TTC549 (cell line): ENCODE measurements around the gene SLC5A10.

Source experiments
- FAIRE-seq: peaks from 2 replicates; lab custom pipeline; 2012; peaks lifted over from hg19 to GRCh38; lab: Jason Lieb, UNC

The SLC5A10 gene

DNA sequence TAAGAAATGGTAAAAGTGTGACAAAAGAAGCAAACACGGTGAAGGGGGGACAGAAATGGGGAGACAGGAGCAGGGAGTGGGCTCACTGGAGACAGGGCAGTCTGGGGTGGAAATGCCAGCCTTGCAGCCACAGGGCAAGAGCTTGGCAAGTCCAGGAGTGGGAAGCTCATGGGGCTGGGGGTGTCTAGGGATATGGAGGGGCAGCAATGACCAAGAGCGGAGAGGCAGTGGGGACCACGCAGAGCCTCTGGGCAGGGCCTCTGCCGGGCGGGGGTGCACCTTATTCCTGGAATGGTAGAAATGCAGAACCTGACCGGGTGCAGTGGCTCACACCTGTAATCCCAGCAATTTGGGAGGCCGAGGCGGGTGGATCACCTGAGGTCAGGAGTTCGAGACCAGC, 12.6 kb downstream of the SLC5A10 start:
- no peak for FAIRE-seq

DNA sequence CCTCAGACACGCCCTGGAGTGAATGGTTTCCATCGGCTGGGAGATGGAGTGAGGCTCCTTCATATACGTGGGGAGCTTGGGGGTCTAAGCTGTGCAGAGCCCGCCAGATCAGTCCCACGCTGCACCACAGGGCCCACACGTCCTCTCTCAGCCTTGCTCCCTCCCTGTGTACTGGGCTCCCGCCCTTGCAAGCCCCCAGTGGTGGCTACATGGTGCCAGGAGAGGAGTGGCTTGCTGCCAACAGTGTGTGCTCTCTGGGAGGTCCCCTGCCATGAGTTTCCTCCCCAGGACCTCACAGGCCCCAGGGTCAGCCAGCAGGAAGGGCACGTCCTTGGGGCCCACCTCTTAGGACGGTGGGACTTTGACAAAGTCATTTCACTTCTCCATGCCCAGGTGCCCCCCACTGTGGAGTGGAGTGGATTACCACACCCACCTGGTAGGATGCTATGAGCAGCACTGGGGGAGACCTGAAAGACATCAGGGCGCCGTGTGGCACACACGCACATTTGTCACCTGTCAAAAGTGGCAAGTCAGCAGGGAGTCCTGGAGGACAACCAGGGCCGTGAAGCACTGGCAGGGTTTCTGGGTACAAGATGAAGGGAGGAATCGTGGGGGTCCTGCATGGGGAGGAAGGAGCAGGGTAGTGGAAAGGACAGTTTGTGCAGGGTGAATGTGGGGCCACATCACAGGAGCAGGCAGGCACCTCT, 13.7 kb downstream of the SLC5A10 start:
- no peak for FAIRE-seq

DNA sequence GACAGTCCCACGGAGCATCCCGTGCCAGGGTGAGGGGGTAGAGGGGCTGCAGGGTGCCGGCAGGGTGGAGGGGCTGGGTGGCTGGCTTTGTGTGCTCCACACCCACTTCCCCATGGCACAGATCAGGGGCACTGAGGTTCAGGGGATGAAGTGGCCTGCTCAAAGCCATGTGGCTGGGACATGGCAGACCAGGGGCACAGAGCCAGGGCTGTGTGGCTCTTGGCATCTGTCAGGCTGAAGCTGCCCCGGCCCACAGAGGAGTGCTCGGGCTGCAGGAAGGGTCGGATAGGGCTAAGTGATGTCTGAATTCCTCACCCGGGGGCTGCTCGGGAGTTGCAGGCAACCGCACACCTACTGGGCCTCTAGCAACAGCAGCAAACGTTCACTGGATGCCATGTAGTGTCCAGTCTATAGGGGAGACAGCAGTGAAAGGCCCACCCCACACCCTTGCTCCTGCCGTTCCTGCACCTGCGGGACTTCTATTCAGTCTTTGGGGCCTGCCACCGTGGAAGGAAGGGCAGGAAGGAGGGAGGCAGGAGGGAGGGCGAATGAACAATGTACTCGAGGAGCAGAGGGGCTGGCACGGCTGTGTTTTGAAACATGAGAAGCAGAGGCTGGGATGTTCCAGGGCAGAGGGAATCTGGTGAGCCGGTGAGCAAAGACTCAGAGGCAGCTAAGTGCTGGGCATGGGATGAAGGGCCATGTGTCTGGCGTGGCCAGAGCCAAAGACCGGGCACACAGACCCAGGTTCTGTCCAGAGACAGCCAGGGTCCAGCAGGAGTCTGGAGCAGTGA, 15.1 kb downstream of the SLC5A10 start:
- FAIRE-seq: no peak

DNA sequence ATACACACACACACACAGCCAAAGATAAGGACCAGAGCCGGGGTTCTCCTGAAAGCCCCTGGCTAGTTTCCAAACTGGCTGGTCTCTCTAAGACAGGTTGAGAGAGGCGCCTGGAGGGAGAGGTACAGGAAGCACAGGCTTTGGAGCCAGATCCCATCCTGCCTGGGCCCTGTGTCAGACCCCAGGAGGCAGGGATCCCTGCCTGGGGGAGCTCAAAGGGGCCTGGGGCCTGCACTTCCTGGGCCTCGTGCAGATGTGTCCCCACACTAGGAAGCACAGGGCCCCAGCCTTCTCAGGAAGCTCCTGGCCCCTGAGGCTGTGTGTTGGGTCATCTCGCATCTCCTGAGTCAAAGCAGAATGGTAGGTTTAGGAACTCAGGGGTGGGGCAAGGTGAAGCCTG, 16.0 kb downstream of the SLC5A10 start:
- FAIRE-seq: no peak

- FAIRE-seq: no peak
Observed at GRCh38 chr17:18968345-18968744, 16.4 kb downstream of the SLC5A10 start.

- no peak for FAIRE-seq
Observed at GRCh38 chr17:18968945-18969887, 17.3 kb downstream of the SLC5A10 start.

DNA sequence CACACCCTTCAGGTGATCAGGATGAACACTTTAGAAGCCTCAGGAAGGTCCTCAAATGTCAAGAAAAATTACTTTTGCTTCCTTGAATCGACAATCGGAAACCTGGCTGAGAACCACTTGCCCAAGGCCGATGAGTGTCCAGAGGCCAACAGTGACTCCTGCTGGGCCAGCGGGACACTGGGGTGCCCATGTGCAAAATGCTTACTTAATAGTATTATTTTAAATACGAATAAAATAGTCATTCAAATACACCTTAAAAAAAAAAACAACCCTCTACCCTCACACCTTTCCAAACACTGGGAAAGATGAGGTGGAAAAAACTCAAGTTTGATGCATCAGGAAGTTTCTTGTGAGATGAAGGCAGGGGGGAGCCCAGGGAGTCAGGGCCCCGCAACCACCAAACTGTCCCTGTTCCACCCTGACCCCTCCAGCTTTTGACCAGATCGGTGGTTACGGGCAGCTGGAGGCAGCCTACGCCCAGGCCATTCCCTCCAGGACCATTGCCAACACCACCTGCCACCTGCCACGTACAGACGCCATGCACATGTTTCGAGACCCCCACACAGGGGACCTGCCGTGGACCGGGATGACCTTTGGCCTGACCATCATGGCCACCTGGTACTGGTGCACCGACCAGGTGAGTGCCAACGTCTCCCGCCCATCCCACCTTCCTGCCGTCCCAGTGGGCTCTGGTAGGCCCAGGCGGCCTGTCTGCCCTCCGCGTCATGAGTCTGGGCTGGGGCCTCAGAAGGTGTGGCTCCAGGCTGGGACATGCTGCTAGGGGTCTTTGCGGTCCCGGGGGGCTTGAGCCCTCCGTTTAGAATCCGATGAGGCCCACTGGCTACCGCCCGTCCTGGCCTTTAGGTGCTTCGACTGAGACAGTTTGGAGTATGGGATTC, 18.9 kb downstream of the SLC5A10 start:
- FAIRE-seq: no peak

- no peak for FAIRE-seq
Observed at GRCh38 chr17:18971801-18972200, 19.8 kb downstream of the SLC5A10 start.

DNA sequence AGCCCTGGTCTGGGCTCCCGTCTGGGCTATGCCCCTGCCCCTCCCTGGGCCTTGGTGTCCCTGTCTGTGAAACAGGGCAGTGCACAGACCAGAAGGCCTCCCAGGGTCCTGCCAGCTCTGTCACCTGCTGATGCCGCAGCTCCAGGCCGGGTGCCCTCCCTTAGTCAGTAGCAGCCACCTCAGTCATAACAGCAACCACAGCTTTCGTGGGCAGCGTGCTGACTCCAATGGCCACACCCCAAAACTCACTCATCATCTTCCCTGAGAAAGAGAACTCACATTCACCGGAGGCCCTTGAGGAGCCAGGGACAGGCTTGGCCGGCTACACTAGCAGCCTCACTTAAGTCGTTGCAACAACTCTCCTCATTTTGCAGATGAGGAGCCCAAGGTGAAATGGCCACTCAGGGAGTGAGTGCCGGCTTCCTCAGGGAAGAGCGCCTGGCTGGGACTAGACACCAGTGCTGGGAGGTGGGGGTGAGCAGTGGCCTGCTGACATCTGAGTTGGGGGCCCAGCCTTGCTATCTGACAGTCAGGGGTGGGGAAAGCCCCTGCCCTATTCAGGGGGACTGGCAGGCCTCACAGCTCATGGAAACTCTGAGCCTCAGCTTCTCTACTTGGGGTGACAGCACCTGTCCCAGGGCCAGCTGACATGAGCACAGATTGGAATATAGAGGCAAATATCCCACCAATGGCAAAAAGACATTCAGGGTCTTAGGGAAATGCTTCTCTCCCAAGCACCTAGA, 22.6 kb downstream of the SLC5A10 start:
- no peak for FAIRE-seq

DNA sequence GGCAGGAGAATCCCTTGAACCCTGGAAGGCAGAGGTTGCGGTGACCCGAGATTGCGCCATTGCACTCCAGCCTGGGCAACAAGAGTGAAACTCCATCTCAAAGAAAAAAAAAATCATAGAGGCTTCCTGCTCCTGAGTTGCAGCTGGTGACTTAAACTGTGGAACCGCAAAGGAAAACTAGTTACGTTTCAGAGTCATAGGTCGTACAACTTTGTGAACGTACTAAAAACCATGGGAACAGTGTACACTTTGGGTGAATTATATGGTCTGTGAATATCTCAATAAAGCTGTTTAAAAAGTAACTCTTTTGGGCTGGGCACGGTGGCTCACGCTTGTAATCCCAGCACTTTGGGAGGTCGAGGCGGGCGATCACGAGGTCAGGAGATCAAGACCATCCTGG, 23.6 kb downstream of the SLC5A10 start:
- no peak for FAIRE-seq

DNA sequence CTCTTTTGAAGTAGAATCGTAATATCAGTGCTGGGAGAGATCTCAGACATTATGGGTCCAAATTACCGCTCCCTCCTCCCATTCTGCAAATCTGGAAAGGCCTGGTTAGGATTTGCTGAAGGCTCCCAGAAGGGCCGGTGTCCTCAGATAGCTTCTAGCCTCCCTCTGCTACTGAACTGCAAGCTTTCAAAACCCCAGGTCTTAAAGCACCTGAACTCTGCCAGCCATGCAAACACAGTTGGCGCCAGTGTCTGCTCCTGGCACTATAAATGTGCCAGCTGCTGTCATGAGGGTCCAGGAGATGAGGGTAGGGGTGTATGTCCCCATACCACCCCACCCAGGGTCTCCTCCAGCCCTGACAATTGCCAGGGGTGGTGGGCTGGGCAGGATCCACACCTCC, 24.2 kb downstream of the SLC5A10 start:
- no peak for FAIRE-seq

DNA sequence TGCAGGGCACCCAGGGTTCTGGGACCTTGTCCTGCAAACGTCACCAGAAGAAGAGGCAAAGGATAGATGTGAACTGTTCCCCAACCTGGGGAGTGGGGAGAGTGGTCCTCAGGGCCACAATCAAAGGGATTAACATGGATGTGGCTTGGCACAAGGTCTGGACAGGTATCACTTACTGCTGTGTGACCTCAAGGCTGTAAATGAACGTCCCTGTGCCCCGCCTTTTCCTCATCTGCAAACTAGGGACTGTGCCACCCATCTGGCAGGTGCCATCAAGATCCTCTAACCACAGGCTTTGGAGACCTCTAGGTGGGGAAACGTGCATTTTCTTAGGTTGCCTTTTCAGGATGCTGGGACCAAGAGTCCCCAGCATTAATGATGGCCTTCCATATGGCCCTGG, 25.1 kb downstream of the SLC5A10 start:
- no peak for FAIRE-seq

DNA sequence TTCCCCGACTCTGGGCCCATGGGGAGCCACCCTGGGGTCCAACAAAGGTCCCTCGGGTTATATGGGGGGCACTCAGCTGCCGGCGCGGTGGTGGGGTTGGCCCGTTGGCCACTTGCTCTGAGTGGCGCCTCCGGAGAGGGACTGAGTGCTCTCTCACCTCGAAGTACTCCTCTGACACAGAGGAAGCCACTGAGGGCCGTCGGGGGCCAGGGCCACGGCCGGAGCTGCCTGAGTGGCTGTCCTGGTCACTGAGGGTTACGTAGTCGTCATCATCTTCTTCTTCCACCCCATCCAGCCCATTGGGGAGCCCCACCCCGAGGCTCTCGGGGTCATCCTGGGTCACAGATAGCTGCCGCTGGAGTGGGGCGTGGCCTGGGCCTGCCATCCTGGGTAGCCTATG, 25.7 kb downstream of the SLC5A10 start:
- no peak for FAIRE-seq

GRCh38 chr17:18978050-18978449, 26.1 kb downstream of the SLC5A10 start:
- no peak for FAIRE-seq

DNA sequence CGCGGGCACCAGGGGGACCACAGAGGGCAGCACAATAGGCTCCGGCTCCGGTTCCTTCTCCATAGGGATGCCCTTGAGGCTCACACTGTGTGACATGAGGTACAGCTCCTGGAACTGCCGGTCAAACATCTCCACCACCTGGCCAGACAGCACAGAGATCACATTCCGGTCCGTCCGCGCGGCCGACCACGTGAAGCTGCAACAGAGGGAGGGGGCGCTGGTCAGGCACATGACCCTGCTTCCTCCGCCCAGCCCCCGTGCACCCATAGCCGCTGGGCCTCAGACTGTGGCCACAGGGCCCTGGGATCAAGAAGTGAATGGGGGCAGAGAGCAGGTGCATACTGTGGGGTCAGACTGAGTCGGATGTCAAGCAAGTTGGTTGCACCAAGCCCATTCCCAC, 26.7 kb downstream of the SLC5A10 start:
- FAIRE-seq: no peak

GRCh38 chr17:18980682-18981334, 28.8 kb downstream of the SLC5A10 start:
- FAIRE-seq: no peak

GRCh38 chr17:18981335-18981641, 29.3 kb downstream of the SLC5A10 start:
- no peak for FAIRE-seq

GRCh38 chr17:18981642-18982424, 29.9 kb downstream of the SLC5A10 start:
- FAIRE-seq: no peak

DNA sequence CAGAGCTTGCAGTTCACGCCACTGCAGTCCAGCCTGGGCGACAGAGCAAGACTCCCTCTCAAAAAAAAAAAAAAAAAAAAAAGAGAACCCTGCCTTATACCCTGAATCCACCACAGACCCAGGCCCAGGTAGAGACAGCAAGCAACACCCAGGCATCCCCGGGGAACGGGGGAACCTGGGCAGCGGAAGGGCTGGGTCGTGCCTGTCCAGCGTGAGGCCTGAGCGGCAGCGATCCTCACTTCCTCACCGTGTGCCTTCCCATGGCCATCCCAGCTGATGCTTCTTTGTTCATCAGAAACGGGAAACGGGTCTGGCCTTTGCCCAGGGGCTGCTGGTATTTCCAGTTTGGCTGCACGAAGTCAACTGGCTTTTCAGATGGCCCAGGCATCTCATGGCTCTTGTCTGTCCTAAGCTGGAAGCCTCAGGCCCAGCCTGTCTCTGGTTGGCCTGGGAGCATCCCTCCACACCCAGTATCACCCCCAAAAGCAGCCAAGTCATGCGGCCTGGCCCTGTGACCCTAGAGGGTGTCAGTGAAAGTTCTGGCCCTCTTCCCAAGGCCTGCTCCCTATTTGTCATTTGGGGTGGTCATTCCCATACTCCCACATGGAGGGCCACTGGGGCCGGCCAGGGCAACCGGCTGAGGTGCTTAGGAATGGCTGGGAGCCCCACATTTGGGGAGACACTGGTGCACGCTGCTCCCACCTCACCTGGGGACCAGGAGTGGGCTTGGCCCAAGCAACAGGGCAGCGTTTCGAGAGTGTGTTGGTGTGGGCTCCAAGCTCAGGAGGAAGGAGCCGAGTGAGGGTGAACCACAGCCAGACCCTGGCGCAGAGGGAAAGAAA, 32.5 kb downstream of the SLC5A10 start:
- FAIRE-seq: no peak
